SK-N-MC (cell line): Measurements from ENCODE around the gene AHRR.

Experiments used
- DNase-seq: peaks from one replicate; pipeline ENCODE4 v3.0.0-alpha.2; 2011; ENCODE audit warnings: low read depth, low spot score
- H3K27ac ChIP-seq: fragments of 200-600 bp; sonication (generic); 2 replicates; pipeline ENCODE4 v1.5.1; 2016; ENCODE audit warnings: mixed run types
- H3K36me3 ChIP-seq: fragments of 200-600 bp; sonication (generic); 2 replicates; pipeline ENCODE4 v1.6.1; 2017; ENCODE audit warnings: antibody characterized with exemption, low read length, mixed read lengths; ENCODE audit not compliant: insufficient read depth
- H3K4me3 ChIP-seq: fragments of 200-600 bp; sonication (generic); 2 replicates; pipeline ENCODE4 v1.5.1; 2016
- H3K9ac ChIP-seq: fragments of 200-600 bp; sonication (generic); 2 replicates; pipeline ENCODE4 v1.8.0; 2017; ENCODE audit warnings: mixed run types, mixed read lengths; ENCODE audit not compliant: insufficient read length
- H3K9me3 ChIP-seq: fragments of 200-600 bp; sonication (generic); 2 replicates; pipeline ENCODE4 v1.6.1; 2017; ENCODE audit warnings: low read depth, mild to moderate bottlenecking, antibody characterized with exemption, low read length, moderate library complexity, mixed read lengths
- EZH2 ChIP-seq: fragments of 200-600 bp; sonication (generic); IDR thresholded peaks from one replicate; pipeline ENCODE4 v1.6.1; 2017; ENCODE audit warnings: antibody characterized with exemption
- FOXP2 ChIP-seq: optimal IDR thresholded peaks from 2 replicates; pipeline ENCODE3; 2011; ENCODE audit warnings: mild to moderate bottlenecking, moderate library complexity; ENCODE audit not compliant: insufficient read depth; ENCODE audit errors: extremely low read length, control extremely low read depth
- POLR2AphosphoS5 ChIP-seq: IDR thresholded peaks from 2 replicates; pipeline ENCODE4 v1.6.1; 2012; ENCODE audit warnings: mild to moderate bottlenecking, low read depth, low read length, borderline replicate concordance

AHRR gene

GRCh38 chr5:423626-424261 lies 102.2 kb downstream of the AHRR start:
- no peak overlapping the region; the same call in 1 of the 2 replicates for H3K27ac ChIP-seq
- peaks cover 27% of the 10 kb centered on the region; the same call in 1 of the 2 replicates for H3K36me3 ChIP-seq
- no peak overlapping the region for H3K9ac ChIP-seq
- H3K9me3 ChIP-seq, result no peaks in the 10 kb centered on the region
- TF ChIP-seq EZH2, result no peak
- TF ChIP-seq FOXP2, result no peak
- TF ChIP-seq POLR2AphosphoS5, result no peak
- DNase-seq, result no peak
- H3K4me3 ChIP-seq, result no peak overlapping the region

DNA sequence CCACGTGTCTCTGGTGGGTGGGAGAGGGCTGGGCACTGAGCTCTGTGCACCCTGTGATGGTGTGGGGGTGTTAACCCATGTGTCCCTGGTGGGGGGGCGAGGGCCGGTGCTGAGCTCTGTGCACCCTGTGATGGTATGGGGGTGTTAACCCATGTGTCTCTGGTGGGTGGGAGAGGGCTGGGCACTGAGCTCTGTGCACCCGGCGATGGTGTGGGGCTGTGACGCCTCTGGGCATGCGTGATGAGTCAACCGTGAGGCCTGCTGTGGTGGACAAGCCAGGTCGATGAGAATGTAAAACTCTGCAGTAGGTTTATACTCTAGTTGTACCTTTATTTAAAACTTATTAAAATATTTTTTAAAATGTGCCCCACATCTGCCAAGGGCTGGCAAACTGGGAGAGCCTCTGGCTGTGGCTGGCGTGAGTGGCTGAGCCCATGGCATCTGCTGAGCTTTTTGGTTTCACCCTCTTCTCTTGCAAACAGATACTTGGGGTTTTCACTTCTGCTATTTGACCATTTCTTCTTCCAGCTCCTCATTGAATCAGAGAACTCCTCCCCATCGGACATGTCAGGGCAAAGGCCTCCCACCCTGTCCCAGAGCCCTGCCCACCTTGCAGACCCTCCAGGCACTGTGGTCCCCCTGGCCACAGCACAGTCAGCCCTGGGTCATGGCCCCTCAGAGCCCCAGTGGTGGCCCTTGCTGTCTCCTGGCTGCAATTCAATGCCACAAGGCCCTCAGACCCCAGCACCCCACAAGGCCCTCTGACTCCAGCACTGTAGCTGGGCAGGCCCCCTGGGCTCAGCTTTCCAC lies 103.0 kb downstream of the AHRR start:
- no peak overlapping the region for H3K27ac ChIP-seq
- TF ChIP-seq EZH2 (no peak), FOXP2 (no peak), POLR2AphosphoS5 (no peak)
- H3K9ac ChIP-seq, result no peak overlapping the region
- no peak overlapping the region for H3K4me3 ChIP-seq
- DNase-seq, result no peak
- H3K9me3 ChIP-seq, result no peaks in the 10 kb centered on the region
- H3K36me3 ChIP-seq, result peaks cover 29% of the 10 kb centered on the region; the same call in 1 of the 2 replicates

- TF ChIP-seq FOXP2 (no peak), EZH2 (no peak), POLR2AphosphoS5 (no peak)
- H3K4me3 ChIP-seq, result no peak overlapping the region
- H3K27ac ChIP-seq, result no peak overlapping the region
- no peak for DNase-seq
- H3K9me3 ChIP-seq, result no peaks in the 10 kb centered on the region
- H3K36me3 ChIP-seq, result peaks cover 30% of the 10 kb centered on the region; the same call in 1 of the 2 replicates
- no peak overlapping the region for H3K9ac ChIP-seq
These were observed 104.2 kb downstream of the AHRR start for GRCh38 chr5:425714-426113.

GRCh38 chr5:426392-426976 lies 105.0 kb downstream of the AHRR start:
- Histone ChIP-seq H3K36me3 (peaks cover 28% of the 10 kb centered on the region; the same call in 1 of the 2 replicates), H3K9ac (no peak overlapping the region), H3K9me3 (no peaks in the 10 kb centered on the region), H3K27ac (no peak overlapping the region), H3K4me3 (no peak overlapping the region)
- TF ChIP-seq EZH2, result no peak
- no peak for TF ChIP-seq POLR2AphosphoS5
- TF ChIP-seq FOXP2, result no peak
- no peak for DNase-seq

GRCh38 chr5:427415-428087 lies 106.0 kb downstream of the AHRR start:
- Histone ChIP-seq H3K36me3 (peaks cover 34% of the 10 kb centered on the region; the same call in 1 of the 2 replicates), H3K9me3 (no peaks in the 10 kb centered on the region), H3K27ac (no peak overlapping the region), H3K9ac (no peak overlapping the region), H3K4me3 (no peak overlapping the region)
- TF ChIP-seq FOXP2, result no peak
- no peak for TF ChIP-seq EZH2
- TF ChIP-seq POLR2AphosphoS5, result no peak
- DNase-seq, result no peak

- DNase-seq, result no peak
- Histone ChIP-seq H3K9me3 (no peaks in the 10 kb centered on the region), H3K9ac (no peak overlapping the region), H3K36me3 (peaks cover 34% of the 10 kb centered on the region; the same call in 1 of the 2 replicates), H3K27ac (no peak overlapping the region), H3K4me3 (no peak overlapping the region)
- TF ChIP-seq POLR2AphosphoS5, result no peak
- TF ChIP-seq EZH2, result no peak
These were observed 106.7 kb downstream of the AHRR start for GRCh38 chr5:428219-428618.

DNA sequence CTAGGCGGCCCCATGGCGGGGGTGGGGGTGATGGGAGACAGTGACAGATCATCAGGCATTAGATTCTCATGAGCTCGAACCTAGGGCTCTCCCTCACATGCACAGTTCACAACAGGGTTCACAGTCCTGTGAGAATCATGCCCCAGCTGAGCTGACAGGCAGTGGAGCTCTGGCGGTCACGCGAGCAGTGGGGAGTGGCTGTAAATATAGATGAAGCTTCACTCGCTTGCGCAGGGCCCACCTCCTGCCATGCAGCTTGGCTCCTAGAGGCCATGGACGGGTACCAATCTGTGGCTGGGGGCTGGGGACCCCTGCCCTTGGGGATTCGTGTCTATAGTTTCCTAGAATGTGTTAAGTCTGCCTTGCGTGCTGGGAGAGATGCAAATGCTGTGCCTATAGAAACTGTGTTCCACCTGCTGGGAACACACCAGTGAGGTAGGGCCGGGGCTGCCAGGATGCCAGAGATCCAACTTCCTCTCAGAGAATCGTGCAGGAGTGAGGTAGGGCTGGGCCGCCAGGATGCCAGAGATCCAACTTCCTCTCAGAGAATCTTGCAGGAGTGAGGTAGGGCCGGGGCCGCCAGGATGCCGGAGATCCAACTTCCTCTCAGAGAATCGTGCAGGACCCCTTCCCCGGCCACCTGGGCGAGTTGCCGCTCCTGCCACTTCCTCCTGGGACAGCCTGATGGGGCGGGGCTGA lies 107.4 kb downstream of the AHRR start:
- Histone ChIP-seq H3K9ac (no peak overlapping the region), H3K27ac (peak overlapping the region; percentile 70; the same call in 1 of the 2 replicates), H3K36me3 (peaks cover 34% of the 10 kb centered on the region; the same call in 1 of the 2 replicates), H3K9me3 (no peaks in the 10 kb centered on the region), H3K4me3 (no peak overlapping the region)
- DNase-seq, result no peak
- no peak for TF ChIP-seq EZH2
- no peak for TF ChIP-seq FOXP2
- no peak for TF ChIP-seq POLR2AphosphoS5
